Esophagus squamous epithelium (tissue), 4 donors: ENCODE measurements around the gene CFAP410.

Source experiments
- CTCF ChIP-seq, 6 experiments: fragments of 450-650 bp in 4 of 6; fragments of 200-600 bp in 2 of 6; sonication (generic) in 2 of 6; IDR thresholded peaks; one replicate each; pipeline ENCODE4 v1.5.1; 2016 to 2019; ENCODE audit warnings: antibody characterized with exemption in 6 of 6, mild to moderate bottlenecking in 4 of 6, moderate library complexity in 4 of 6
- POLR2A ChIP-seq, 4 donors: fragments of 450-650 bp; IDR thresholded peaks; one replicate each; pipeline ENCODE4 v1.6.1; 2017; ENCODE audit warnings: antibody characterized with exemption in 4 of 4, mild to moderate bottlenecking in 4 of 4, moderate library complexity in 3 of 4

- no peak for TF ChIP-seq POLR2A (IDR thresholded peaks at IDR 0.05)
- TF ChIP-seq CTCF (IDR thresholded peaks at IDR 0.05) = no peak
Measured at GRCh38 chr21:44328242-44328895, 10.8 kb downstream of the CFAP410 start.
